SK-N-MC (cell line): Measurements from ENCODE around the gene SLC26A5.

Source experiments
- DNase-seq: peaks from one replicate; pipeline ENCODE4 v3.0.0-alpha.2; 2011; ENCODE audit warnings: low read depth, low spot score
- H3K27ac ChIP-seq: fragments of 200-600 bp; sonication (generic); 2 replicates; pipeline ENCODE4 v1.5.1; 2016; ENCODE audit warnings: mixed run types
- H3K36me3 ChIP-seq: fragments of 200-600 bp; sonication (generic); 2 replicates; pipeline ENCODE4 v1.6.1; 2017; ENCODE audit warnings: antibody characterized with exemption, low read length, mixed read lengths; ENCODE audit not compliant: insufficient read depth
- H3K4me3 ChIP-seq: fragments of 200-600 bp; sonication (generic); 2 replicates; pipeline ENCODE4 v1.5.1; 2016
- H3K9ac ChIP-seq: fragments of 200-600 bp; sonication (generic); 2 replicates; pipeline ENCODE4 v1.8.0; 2017; ENCODE audit warnings: mixed run types, mixed read lengths; ENCODE audit not compliant: insufficient read length
- H3K9me3 ChIP-seq: fragments of 200-600 bp; sonication (generic); 2 replicates; pipeline ENCODE4 v1.6.1; 2017; ENCODE audit warnings: low read depth, mild to moderate bottlenecking, antibody characterized with exemption, low read length, moderate library complexity, mixed read lengths
- EZH2 ChIP-seq: fragments of 200-600 bp; sonication (generic); IDR thresholded peaks from one replicate; pipeline ENCODE4 v1.6.1; 2017; ENCODE audit warnings: antibody characterized with exemption
- FOXP2 ChIP-seq: optimal IDR thresholded peaks from 2 replicates; pipeline ENCODE3; 2011; ENCODE audit warnings: mild to moderate bottlenecking, moderate library complexity; ENCODE audit not compliant: insufficient read depth; ENCODE audit errors: extremely low read length, control extremely low read depth
- POLR2AphosphoS5 ChIP-seq: IDR thresholded peaks from 2 replicates; pipeline ENCODE4 v1.6.1; 2012; ENCODE audit warnings: mild to moderate bottlenecking, low read depth, low read length, borderline replicate concordance

SLC26A5 gene

GRCh38 chr7:103379270-103379975 lies 66.6 kb downstream of the SLC26A5 start:
- TF ChIP-seq FOXP2 = no peak
- no peak for TF ChIP-seq POLR2AphosphoS5

GRCh38 chr7:103373866-103374643 lies 72.0 kb downstream of the SLC26A5 start:
- H3K4me3 ChIP-seq = no peak overlapping the region
- TF ChIP-seq POLR2AphosphoS5 (no peak), FOXP2 (no peak), EZH2 (no peak)
- DNase-seq = no peak
- H3K36me3 ChIP-seq = peaks cover 11% of the 10 kb centered on the region
- H3K9me3 ChIP-seq = no peaks in the 10 kb centered on the region
- no peak overlapping the region for H3K9ac ChIP-seq
- no peak overlapping the region for H3K27ac ChIP-seq

More at GRCh38 chr7:103379270-103379975, 66.6 kb downstream of the SLC26A5 start:
- H3K9ac ChIP-seq = no peak overlapping the region
- H3K27ac ChIP-seq = no peak overlapping the region
- DNase-seq = no peak
- no peak overlapping the region for H3K4me3 ChIP-seq
- no peaks in the 10 kb centered on the region for H3K36me3 ChIP-seq
- no peaks in the 10 kb centered on the region for H3K9me3 ChIP-seq

- TF ChIP-seq EZH2 = no peak
- no peak for TF ChIP-seq POLR2AphosphoS5
- TF ChIP-seq FOXP2 = no peak
- no peak for DNase-seq
- H3K36me3 ChIP-seq = peaks cover 55% of the 10 kb centered on the region
Observed at GRCh38 chr7:103369432-103369831, 76.6 kb downstream of the SLC26A5 start.

GRCh38 chr7:103349805-103350204 lies 96.2 kb downstream of the SLC26A5 start:
- no peak for TF ChIP-seq EZH2
- TF ChIP-seq POLR2AphosphoS5 = no peak
- no peak for TF ChIP-seq FOXP2
- H3K9me3 ChIP-seq = no peaks in the 10 kb centered on the region
- H3K27ac ChIP-seq = no peak overlapping the region
- H3K36me3 ChIP-seq = peaks cover 52% of the 10 kb centered on the region
- peak overlapping the region; percentile 49 for H3K9ac ChIP-seq
- H3K4me3 ChIP-seq = peak overlapping the region; percentile 46
- DNase-seq = no peak

More at GRCh38 chr7:103369432-103369831, 76.6 kb downstream of the SLC26A5 start:
- Histone ChIP-seq H3K27ac (no peak overlapping the region), H3K9me3 (no peaks in the 10 kb centered on the region), H3K4me3 (no peak overlapping the region), H3K9ac (no peak overlapping the region)

GRCh38 chr7:103348959-103349358 lies 97.0 kb downstream of the SLC26A5 start:
- TF ChIP-seq FOXP2 (no peak), EZH2 (no peak), POLR2AphosphoS5 (no peak)
- H3K27ac ChIP-seq = no peak overlapping the region
- no peak for DNase-seq
- peak overlapping the region; percentile 97 for H3K4me3 ChIP-seq
- H3K9ac ChIP-seq = peak overlapping the region; percentile 97
- no peaks in the 10 kb centered on the region for H3K9me3 ChIP-seq
- H3K36me3 ChIP-seq = peaks cover 44% of the 10 kb centered on the region

- Histone ChIP-seq H3K27ac (no peak overlapping the region), H3K4me3 (peak overlapping the region; percentile 97), H3K9ac (peak overlapping the region; percentile 97), H3K9me3 (no peaks in the 10 kb centered on the region), H3K36me3 (peaks cover 38% of the 10 kb centered on the region)
- DNase-seq = no peak
- TF ChIP-seq FOXP2 = no peak
- no peak for TF ChIP-seq POLR2AphosphoS5
- TF ChIP-seq EZH2 = no peak
Observed at GRCh38 chr7:103348452-103348851, 97.6 kb downstream of the SLC26A5 start.

- Histone ChIP-seq H3K36me3 (peaks cover 31% of the 10 kb centered on the region), H3K4me3 (peak within 1 kb of the TSS; percentile 97), H3K9me3 (no peaks in the 10 kb centered on the region), H3K9ac (peak within 1 kb of the TSS; percentile 97), H3K27ac (peak within 1 kb of the TSS; percentile 92)
- TF ChIP-seq FOXP2 (no peak), POLR2AphosphoS5 (peak; percentile 96), EZH2 (no peak)
- DNase-seq = peak; percentile 78
Observed at GRCh38 chr7:103347507-103348267, 98.3 kb downstream of the SLC26A5 start, which contains the start of gene PSMC2. Gene PSMC2 (plus strand): TSS chr7:103347643. CDS start chr7:103347712, 69 bp downstream.

- no peak for DNase-seq
- TF ChIP-seq POLR2AphosphoS5 (no peak), FOXP2 (no peak), EZH2 (no peak)
- Histone ChIP-seq H3K9me3 (no peaks in the 10 kb centered on the region), H3K36me3 (peaks cover 29% of the 10 kb centered on the region), H3K9ac (no peak overlapping the region), H3K27ac (0 out of 2 replicates have a peak overlapping the region, but pooled peaks have one; percentile 92), H3K4me3 (no peak overlapping the region)
Observed at GRCh38 chr7:103346396-103346795, 99.6 kb downstream of the SLC26A5 start.
